Tibial artery (tissue), 4 donors: Measurements from ENCODE around the gene AGAP1.
"Not testable (repeated sequence)": the region's sequence is repeated elsewhere in the genome, so short reads cannot be mapped to it uniquely, and the experiment has no call there.

ENCODE experiments used
- DNase-seq, 2 donors: peaks; one replicate each; pipeline ENCODE4 v3.0.0-alpha.2; 2019
- H3K27ac ChIP-seq, 2 donors: fragments of 200-600 bp; sonication (generic) in 1 of 2; 1 replicate in 1 of 2; 2 replicates in 1 of 2; pipeline ENCODE4 v1.5.1; 2018 to 2019; ENCODE audit warnings: mild to moderate bottlenecking in 1 of 2
- H3K27me3 ChIP-seq, 2 donors: fragments of 200-600 bp; sonication (generic) in 1 of 2; one replicate each; pipeline versions ENCODE4 v1.5.1 to v1.6.0; 2016 to 2019
- H3K36me3 ChIP-seq, 3 donors: fragments of 200-600 bp; sonication (generic) in 2 of 3; one replicate each; pipeline ENCODE4 v1.5.1; 2016 to 2019; ENCODE audit warnings: mild to moderate bottlenecking in 2 of 3
- H3K4me1 ChIP-seq, 4 donors: fragments of 200-600 bp; sonication (generic) in 2 of 4; 1 replicate in 3 of 4; 2 replicates in 1 of 4; pipeline ENCODE4 v1.5.1; 2016 to 2019
- H3K4me3 ChIP-seq, 2 donors: fragments of 200-600 bp; sonication (generic) in 1 of 2; 1 replicate in 1 of 2; 2 replicates in 1 of 2; pipeline ENCODE4 v1.5.1; 2018 to 2019; ENCODE audit warnings: mild to moderate bottlenecking in 2 of 2
- H3K9me3 ChIP-seq, 3 donors: fragments of 200-600 bp; sonication (generic) in 1 of 3; one replicate each; pipeline ENCODE4 v1.5.1; 2016 to 2019
- CTCF ChIP-seq, 2 experiments: fragments of 200-600 bp in 1 of 2; fragments of 450-650 bp in 1 of 2; IDR thresholded peaks; one replicate each; pipeline ENCODE4 v1.5.1; 2017 to 2019; ENCODE audit warnings: antibody characterized with exemption in 2 of 2, mild to moderate bottlenecking in 1 of 2, moderate library complexity in 1 of 2
- intact Hi-C: fragments of 100-400 bp; cut with DNase I; formaldehyde crosslinking; loops from one replicate; pipeline ENCODE4 v1.15.0; 2023; ENCODE audit warnings: low total_unique reads

The AGAP1 gene

DNA sequence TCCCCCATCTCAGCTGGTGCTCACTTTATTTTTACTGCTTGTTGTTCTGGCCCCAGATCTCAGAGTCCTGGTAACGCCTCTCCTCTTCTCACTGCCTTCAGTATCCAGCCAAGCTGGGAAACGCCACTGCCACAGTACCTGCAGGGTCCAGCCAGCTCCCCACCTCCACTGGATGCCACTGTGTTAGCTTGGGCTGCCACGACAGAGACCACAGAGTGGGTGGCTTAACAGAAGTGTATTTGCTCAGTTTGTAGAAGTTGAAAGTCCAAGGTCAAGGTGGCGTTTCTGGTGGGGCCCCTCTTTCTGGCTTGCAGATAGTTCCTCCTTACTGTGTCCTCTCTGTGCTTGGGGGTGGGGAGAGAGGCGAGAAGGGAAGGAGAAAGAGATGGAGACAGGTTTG is 107.1 kb downstream of the AGAP1 start:
- no peak for TF ChIP-seq CTCF (IDR thresholded peaks at IDR 0.05)
- intact Hi-C loops: no loop called here

GRCh38 chr2:235601960-235602704 is 108.3 kb downstream of the AGAP1 start:
- intact Hi-C loops: no loop called here
- peaks cover 0 to 13% (median 4%) of the 10 kb centered on the region in 4 donors for H3K4me1 ChIP-seq

More for the DNA sequence above, 107.1 kb downstream of the AGAP1 start:
- H3K4me3 ChIP-seq: no peak overlapping the region
- H3K4me1 ChIP-seq: peaks cover 0 to 6% (median 3%) of the 10 kb centered on the region in 4 donors
- H3K27ac ChIP-seq: no peak overlapping the region
- DNase-seq: no peak
- H3K36me3 ChIP-seq: no peaks in the 10 kb centered on the region
- no peaks in the 10 kb centered on the region for H3K27me3 ChIP-seq
- H3K9me3 ChIP-seq: no peaks in the 10 kb centered on the region

GRCh38 chr2:235602971-235603370 is 109.1 kb downstream of the AGAP1 start:
- H3K9me3 ChIP-seq, intact Hi-C loops, H3K27ac ChIP-seq, DNase-seq, H3K27me3 ChIP-seq, H3K4me3 ChIP-seq, H3K36me3 ChIP-seq: not testable (repeated sequence)
- peaks cover 0 to 21% (median 6%) of the 10 kb centered on the region in 4 donors for H3K4me1 ChIP-seq

More at GRCh38 chr2:235601960-235602704, 108.3 kb downstream of the AGAP1 start:
- TF ChIP-seq CTCF (IDR thresholded peaks at IDR 0.05): no peak
- H3K9me3 ChIP-seq: no peaks in the 10 kb centered on the region
- no peak overlapping the region for H3K27ac ChIP-seq
- no peak for DNase-seq
- H3K4me3 ChIP-seq: no peak overlapping the region
- H3K36me3 ChIP-seq: no peaks in the 10 kb centered on the region
- H3K27me3 ChIP-seq: no peaks in the 10 kb centered on the region

GRCh38 chr2:235603659-235604058 is 109.8 kb downstream of the AGAP1 start:
- Histone ChIP-seq H3K4me3 (no peak overlapping the region), H3K4me1 (peaks cover 0 to 28% (median 6%) of the 10 kb centered on the region in 4 donors), H3K36me3 (no peaks in the 10 kb centered on the region), H3K27me3 (no peaks in the 10 kb centered on the region), H3K9me3 (no peaks in the 10 kb centered on the region), H3K27ac (no peak overlapping the region)
- intact Hi-C loops: no loop called here
- no peak for DNase-seq
- no peak for TF ChIP-seq CTCF (IDR thresholded peaks at IDR 0.05)

DNA sequence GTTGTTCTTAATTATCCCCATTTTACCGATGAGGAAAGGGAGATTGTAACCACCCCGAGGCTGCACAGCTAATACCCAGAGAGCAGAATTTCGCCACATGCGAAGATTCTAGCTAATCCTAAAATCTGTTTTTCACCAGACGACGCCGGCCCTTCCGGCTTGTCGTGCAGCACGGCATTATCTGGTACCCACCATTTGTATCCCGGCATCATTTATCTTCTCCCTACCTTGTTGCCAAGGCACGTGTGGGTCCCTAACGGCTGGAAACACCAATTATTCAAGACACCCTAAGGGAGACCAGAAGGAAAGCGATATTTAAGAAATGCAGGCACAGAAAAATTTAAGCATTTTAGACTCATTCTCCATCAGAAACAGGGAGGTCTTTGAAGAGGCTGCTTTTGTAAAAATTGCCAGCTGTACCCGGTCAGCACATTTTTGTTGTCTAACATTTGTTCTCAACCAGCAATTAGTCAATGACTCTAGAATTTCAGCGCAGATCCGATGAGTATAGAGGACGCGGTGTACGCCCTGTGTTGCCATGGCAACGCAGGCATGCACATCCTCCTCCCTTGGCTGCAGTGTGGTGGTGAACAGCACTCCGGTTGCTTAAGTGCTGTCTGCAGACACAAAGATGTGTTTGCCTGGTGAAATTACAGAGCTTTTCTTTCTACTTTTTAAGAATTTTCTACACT is 111.6 kb downstream of the AGAP1 start:
- H3K4me1 ChIP-seq: peaks cover 0 to 28% (median 6%) of the 10 kb centered on the region in 4 donors
- TF ChIP-seq CTCF (IDR thresholded peaks at IDR 0.05): no peak

More for the DNA sequence above, 111.6 kb downstream of the AGAP1 start:
- Histone ChIP-seq H3K4me3 (no peak overlapping the region), H3K36me3 (no peaks in the 10 kb centered on the region), H3K9me3 (no peaks in the 10 kb centered on the region), H3K27ac (no peak overlapping the region), H3K27me3 (no peaks in the 10 kb centered on the region)
- intact Hi-C loops: no loop called here
- peak; percentile 88 to 89 for DNase-seq
